ENCODE data around the gene DNAH17. TPM values are rescaled to one million over a fixed set of nuclear protein-coding genes. Genes with fewer than 3 reads are reported as not detected.

The DNAH17 gene
- total and polyA plus RNA-seq, 2 of the 13 experiments (the other 11 are each of a cell fraction or from before 2014, with no cell fraction given), result 0.86 to 1.6 TPM

DNA sequence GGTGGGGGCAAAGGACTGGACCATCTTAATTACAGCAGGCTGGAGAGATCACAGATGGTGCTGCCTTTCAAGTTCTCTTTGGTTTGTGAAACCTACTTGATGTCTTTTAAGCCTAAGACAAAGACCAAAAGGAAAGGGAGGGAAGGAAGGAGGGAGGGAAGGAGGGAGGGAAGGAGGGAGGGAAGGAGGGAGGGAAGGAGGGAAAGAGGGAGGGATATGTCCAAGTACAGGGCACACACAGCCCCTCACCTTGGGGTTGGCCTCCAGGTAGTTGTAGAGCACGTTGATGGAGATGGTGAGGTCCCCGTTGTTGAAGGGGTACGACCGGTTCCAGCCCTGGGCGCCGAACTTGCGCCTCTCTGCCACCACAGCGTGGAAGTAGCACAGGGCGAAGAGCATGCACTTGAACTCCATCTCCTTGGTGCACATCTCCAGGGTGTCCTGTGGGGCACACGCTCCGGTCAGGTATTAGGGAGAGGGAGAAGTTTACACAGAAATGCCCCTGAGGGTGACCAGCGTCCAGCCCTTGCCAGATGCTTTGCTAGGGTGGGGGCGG lies 143.3 kb downstream of the DNAH17 start:
- CTCF ChIA-PET (ENCODE audit: low intra/inter-chr PET ratio, low total read pairs), result no interaction called here
- FAIRE-seq (no peak), DNase-seq (ENCODE audit: low spot score) (no peak), ATAC-seq (no peak)
- Histone ChIP-seq H3K9ac (ENCODE audit: insufficient read depth, low read depth, low read length) (no peak overlapping the region), H3K27ac (ENCODE audit: extremely low read length, insufficient read depth, low read length) (no peak overlapping the region), H3K36me3 (replicated peaks in 1 of 2; ENCODE audit: control insufficient read depth in 1 of 2, insufficient read depth in 2 of 2, low read length in 2 of 2) (peaks cover 0 to 2% of the 10 kb centered on the region in 2 experiments; a peak in 2 of 5 replicates), H3K4me2 (ENCODE audit: low read depth, low read length) (0 out of 2 replicates have a peak overlapping the region, but pooled peaks have one; percentile 77), H4K20me1 (ENCODE audit: insufficient read depth, low read length) (no peaks in the 10 kb centered on the region), H3K27me3 (ENCODE audit: control insufficient read depth in 1 of 2, insufficient read depth in 2 of 2, low read length in 2 of 2) (peaks cover 0 to 8% of the 10 kb centered on the region in 2 experiments; a peak in 3 of 5 replicates), H3K4me1 (ENCODE audit: insufficient read depth, low read length) (peaks cover 32% of the 10 kb centered on the region), H2AFZ (ENCODE audit: low read length) (no peak overlapping the region), H3K79me2 (ENCODE audit: insufficient read depth, low read length) (no peaks in the 10 kb centered on the region), H3K4me3 (replicated peaks in 1 of 3; ENCODE audit: insufficient read depth in 1 of 3, low read depth in 2 of 3, low read length in 3 of 3) (no peak overlapping the region), H3K9me3 (ENCODE audit: low read length) (no peaks in the 10 kb centered on the region)
- no peak for TF ChIP-seq JARID2 (CRISPR knock-in tag; IDR thresholded peaks at IDR 0.05; ENCODE audit: insufficient replicate concordance)
- peak; percentile 94 for TF ChIP-seq PCBP2 (optimal IDR thresholded peaks at IDR 0.05; ENCODE audit: low read depth, low read length, poor library complexity, severe bottlenecking)
- intact Hi-C loops (cut with micrococcal nuclease; ENCODE audit: unreplicated experiment) (no loop called here), in situ Hi-C loops (cut with HindIII; ENCODE audit: extremely low pct_ligation_motif_present, low pct_unique_long_range_greater_than_20kb) (no loop called here)
- BruUV-seq (replicated peaks), result no TSS peak
- 80% methylated on average over 13 of the region's 13 CpGs for WGBS (ENCODE audit: low lambda C conversion rate)
- POLR2A ChIA-PET, result interaction anchor here (1.2 to 2.5 kb wide), 2 partner anchors 10 to 12 kb away, joined by 3 to 12 read pairs; no protein-coding TSS in a partner anchor

DNA sequence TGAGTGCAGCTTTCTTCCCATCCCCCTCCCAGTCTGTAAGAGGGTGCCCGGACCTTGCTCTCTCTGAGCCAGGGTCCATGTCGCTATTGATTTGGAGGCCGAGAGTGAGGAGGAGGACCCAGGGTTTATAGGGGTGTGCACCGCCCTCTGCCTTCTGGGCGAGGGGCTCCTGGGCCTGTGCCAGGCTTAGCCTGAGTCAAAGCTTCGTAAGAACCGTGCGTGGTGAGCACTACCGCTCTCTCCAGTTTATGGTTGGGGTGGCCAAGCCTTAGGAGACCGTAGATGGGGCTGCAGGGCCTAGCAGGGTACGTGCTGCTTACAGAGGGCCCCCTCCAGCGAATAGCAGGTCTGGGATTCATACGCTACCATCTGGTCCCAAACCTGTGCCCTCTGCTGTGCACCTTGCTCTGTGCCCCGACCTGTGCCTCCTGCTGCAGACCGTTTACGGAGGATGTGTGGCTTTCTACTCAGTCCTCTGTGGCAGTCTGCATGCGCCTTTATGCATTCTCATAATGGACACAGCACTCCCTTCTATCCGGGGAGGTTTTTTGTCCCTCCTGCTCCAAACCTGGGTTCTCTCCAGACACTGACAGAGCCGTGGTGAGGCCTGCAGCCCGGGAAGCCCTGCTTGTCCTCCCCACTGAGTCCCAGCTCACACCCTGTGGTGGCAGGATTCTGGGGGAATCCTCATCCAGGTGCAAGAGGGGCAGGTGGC lies 144.0 kb downstream of the DNAH17 start:
- Histone ChIP-seq H3K79me2 (ENCODE audit: insufficient read depth, low read length) (no peaks in the 10 kb centered on the region), H3K4me1 (ENCODE audit: insufficient read depth, low read length) (peaks cover 32% of the 10 kb centered on the region), H3K36me3 (replicated peaks in 1 of 2; ENCODE audit: control insufficient read depth in 1 of 2, insufficient read depth in 2 of 2, low read length in 2 of 2) (peaks cover 0 to 2% of the 10 kb centered on the region in 2 experiments; a peak in 2 of 5 replicates), H3K27ac (ENCODE audit: extremely low read length, insufficient read depth, low read length) (peak overlapping the region; percentile 26), H3K27me3 (ENCODE audit: control insufficient read depth in 1 of 2, insufficient read depth in 2 of 2, low read length in 2 of 2) (peaks cover 0 to 8% of the 10 kb centered on the region in 2 experiments; a peak in 3 of 5 replicates), H2AFZ (ENCODE audit: low read length) (no peak overlapping the region), H3K4me3 (replicated peaks in 1 of 3; ENCODE audit: insufficient read depth in 1 of 3, low read depth in 2 of 3, low read length in 3 of 3) (peak overlapping the region in 1 of 3 experiments; percentile 39; a peak in 2 of 6 replicates), H3K9ac (ENCODE audit: insufficient read depth, low read depth, low read length) (no peak overlapping the region; the same call in 1 of the 2 replicates), H3K9me3 (ENCODE audit: low read length) (no peaks in the 10 kb centered on the region), H4K20me1 (ENCODE audit: insufficient read depth, low read length) (no peaks in the 10 kb centered on the region), H3K4me2 (ENCODE audit: low read depth, low read length) (peak overlapping the region; percentile 77)
- POLR2A ChIA-PET, result interaction anchor here (0.7 to 2.5 kb wide), 3 partner anchors 9 to 72 kb away, joined by 3 to 12 read pairs (median 4); no protein-coding TSS in a partner anchor
- in situ Hi-C loops (cut with HindIII; ENCODE audit: extremely low pct_ligation_motif_present, low pct_unique_long_range_greater_than_20kb) (no loop called here), intact Hi-C loops (cut with micrococcal nuclease; ENCODE audit: unreplicated experiment) (no loop called here)
- no TSS peak for BruUV-seq (replicated peaks)
- FAIRE-seq (peak; percentile 71), DNase-seq (ENCODE audit: low spot score) (peak; percentile 62), ATAC-seq (peak; percentile 59)
- CTCF ChIA-PET (ENCODE audit: low intra/inter-chr PET ratio, low total read pairs), result no interaction called here
- 28% methylated on average over 14 of the region's 20 CpGs for WGBS (ENCODE audit: low lambda C conversion rate)
- 0 out of 2 replicates have a peak, but pooled peaks have one; percentile 25 for TF ChIP-seq PHF21A (CRISPR knock-in tag; IDR thresholded peaks at IDR 0.05)
- TF ChIP-seq HMGA1 (CRISPR knock-in tag; conservative IDR thresholded peaks at IDR 0.05), result no peak
- no peak for TF ChIP-seq GTF2F1 (IDR thresholded peaks at IDR 0.05; ENCODE audit: low read length)
- no peak for TF ChIP-seq ZNF747 (CRISPR knock-in tag; IDR thresholded peaks at IDR 0.05; ENCODE audit: borderline replicate concordance)
- TF ChIP-seq ERF (CRISPR knock-in tag; IDR thresholded peaks at IDR 0.05), result no peak
- TF ChIP-seq, protein P1, sequence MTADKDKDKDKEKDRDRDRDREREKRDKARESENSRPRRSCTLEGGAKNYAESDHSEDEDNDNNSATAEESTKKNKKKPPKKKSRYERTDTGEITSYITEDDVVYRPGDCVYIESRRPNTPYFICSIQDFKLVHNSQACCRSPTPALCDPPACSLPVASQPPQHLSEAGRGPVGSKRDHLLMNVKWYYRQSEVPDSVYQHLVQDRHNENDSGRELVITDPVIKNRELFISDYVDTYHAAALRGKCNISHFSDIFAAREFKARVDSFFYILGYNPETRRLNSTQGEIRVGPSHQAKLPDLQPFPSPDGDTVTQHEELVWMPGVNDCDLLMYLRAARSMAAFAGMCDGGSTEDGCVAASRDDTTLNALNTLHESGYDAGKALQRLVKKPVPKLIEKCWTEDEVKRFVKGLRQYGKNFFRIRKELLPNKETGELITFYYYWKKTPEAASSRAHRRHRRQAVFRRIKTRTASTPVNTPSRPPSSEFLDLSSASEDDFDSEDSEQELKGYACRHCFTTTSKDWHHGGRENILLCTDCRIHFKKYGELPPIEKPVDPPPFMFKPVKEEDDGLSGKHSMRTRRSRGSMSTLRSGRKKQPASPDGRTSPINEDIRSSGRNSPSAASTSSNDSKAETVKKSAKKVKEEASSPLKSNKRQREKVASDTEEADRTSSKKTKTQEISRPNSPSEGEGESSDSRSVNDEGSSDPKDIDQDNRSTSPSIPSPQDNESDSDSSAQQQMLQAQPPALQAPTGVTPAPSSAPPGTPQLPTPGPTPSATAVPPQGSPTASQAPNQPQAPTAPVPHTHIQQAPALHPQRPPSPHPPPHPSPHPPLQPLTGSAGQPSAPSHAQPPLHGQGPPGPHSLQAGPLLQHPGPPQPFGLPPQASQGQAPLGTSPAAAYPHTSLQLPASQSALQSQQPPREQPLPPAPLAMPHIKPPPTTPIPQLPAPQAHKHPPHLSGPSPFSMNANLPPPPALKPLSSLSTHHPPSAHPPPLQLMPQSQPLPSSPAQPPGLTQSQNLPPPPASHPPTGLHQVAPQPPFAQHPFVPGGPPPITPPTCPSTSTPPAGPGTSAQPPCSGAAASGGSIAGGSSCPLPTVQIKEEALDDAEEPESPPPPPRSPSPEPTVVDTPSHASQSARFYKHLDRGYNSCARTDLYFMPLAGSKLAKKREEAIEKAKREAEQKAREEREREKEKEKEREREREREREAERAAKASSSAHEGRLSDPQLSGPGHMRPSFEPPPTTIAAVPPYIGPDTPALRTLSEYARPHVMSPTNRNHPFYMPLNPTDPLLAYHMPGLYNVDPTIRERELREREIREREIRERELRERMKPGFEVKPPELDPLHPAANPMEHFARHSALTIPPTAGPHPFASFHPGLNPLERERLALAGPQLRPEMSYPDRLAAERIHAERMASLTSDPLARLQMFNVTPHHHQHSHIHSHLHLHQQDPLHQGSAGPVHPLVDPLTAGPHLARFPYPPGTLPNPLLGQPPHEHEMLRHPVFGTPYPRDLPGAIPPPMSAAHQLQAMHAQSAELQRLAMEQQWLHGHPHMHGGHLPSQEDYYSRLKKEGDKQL (CRISPR knock-in tag; IDR thresholded peaks at IDR 0.05; ENCODE audit: low read depth), result no peak
- no peak for TF ChIP-seq BHLHE40 (IDR thresholded peaks at IDR 0.05; ENCODE audit: low read length)

All from HepG2 (cell line).